DND-41 (cell line): Measurements from ENCODE around the gene COPS8.

Source experiments
- ATAC-seq: fragments of 200-7000 bp; cut with Tn5 transposase; 3 replicates; pipeline ENCODE4 v1.9.1; 2021; ENCODE audit warnings: low read depth; ENCODE audit not compliant: insufficient read depth
- DNase-seq: peaks from one replicate; pipeline ENCODE4 v3.0.0-alpha.2; 2020
- H2AFZ ChIP-seq: 2 replicates; pipeline ENCODE4 v1.6.0; 2012; ENCODE audit warnings: low read depth, low read length
- H3K27ac ChIP-seq: 2 replicates; pipeline ENCODE4 v1.5.1; 2012; ENCODE audit warnings: low read length, inconsistent platforms
- H3K27me3 ChIP-seq: fragments of 200-600 bp; sonication (generic); 2 replicates; pipeline ENCODE4 v1.6.0; 2012; ENCODE audit warnings: low read length, mild to moderate bottlenecking, inconsistent platforms; ENCODE audit not compliant: insufficient read depth, poor library complexity
- H3K36me3 ChIP-seq: 2 replicates; pipeline ENCODE4 v1.5.1; 2012; ENCODE audit warnings: low read length, inconsistent platforms; ENCODE audit not compliant: insufficient read depth
- H3K4me1 ChIP-seq: 2 replicates; pipeline ENCODE4 v1.5.1; 2012; ENCODE audit warnings: mild to moderate bottlenecking, low read length; ENCODE audit not compliant: insufficient read depth
- H3K4me2 ChIP-seq: 2 replicates; pipeline ENCODE4 v1.6.0; 2012; ENCODE audit warnings: mild to moderate bottlenecking, moderate library complexity, low read length, inconsistent platforms; ENCODE audit not compliant: insufficient read depth
- H3K4me3 ChIP-seq, 2 experiments: fragments of 200-600 bp in 1 of 2; shearing (Covaris generic) in 1 of 2; 2 replicates each; pipeline ENCODE4 v1.5.1; 2012 to 2016; ENCODE audit warnings: inconsistent platforms in 2 of 2, low read length in 2 of 2, mild to moderate bottlenecking in 2 of 2, low read depth in 1 of 2, moderate library complexity in 1 of 2
- H3K79me2 ChIP-seq: 2 replicates; pipeline ENCODE4 v1.6.0; 2012; ENCODE audit warnings: low read length, inconsistent platforms; ENCODE audit not compliant: insufficient read depth
- H3K9ac ChIP-seq: 2 replicates; pipeline ENCODE4 v1.6.0; 2012; ENCODE audit warnings: low read depth, mild to moderate bottlenecking, inconsistent platforms, low read length, moderate library complexity
- H3K9me3 ChIP-seq: 2 replicates; pipeline ENCODE4 v1.5.1; 2012; ENCODE audit warnings: low read length, moderate library complexity, mild to moderate bottlenecking, inconsistent platforms; ENCODE audit not compliant: insufficient read depth, severe bottlenecking
- H4K20me1 ChIP-seq: 2 replicates; pipeline ENCODE4 v1.6.0; 2012; ENCODE audit warnings: low read length; ENCODE audit not compliant: insufficient read depth
- EZH2 ChIP-seq: IDR thresholded peaks from 3 replicates; pipeline ENCODE4 v1.6.1; 2012; ENCODE audit warnings: borderline replicate concordance, low read depth, mild to moderate bottlenecking, moderate library complexity, low read length, inconsistent platforms; ENCODE audit not compliant: severe bottlenecking
- TF ChIP-seq, protein P1 (sequence below): IDR thresholded peaks from 2 replicates; pipeline ENCODE4 v1.5.1; 2012; ENCODE audit warnings: borderline replicate concordance, low read length, moderate library complexity, mild to moderate bottlenecking; ENCODE audit not compliant: poor library complexity, severe bottlenecking; ENCODE audit errors: extremely low read depth

The COPS8 gene

DNA sequence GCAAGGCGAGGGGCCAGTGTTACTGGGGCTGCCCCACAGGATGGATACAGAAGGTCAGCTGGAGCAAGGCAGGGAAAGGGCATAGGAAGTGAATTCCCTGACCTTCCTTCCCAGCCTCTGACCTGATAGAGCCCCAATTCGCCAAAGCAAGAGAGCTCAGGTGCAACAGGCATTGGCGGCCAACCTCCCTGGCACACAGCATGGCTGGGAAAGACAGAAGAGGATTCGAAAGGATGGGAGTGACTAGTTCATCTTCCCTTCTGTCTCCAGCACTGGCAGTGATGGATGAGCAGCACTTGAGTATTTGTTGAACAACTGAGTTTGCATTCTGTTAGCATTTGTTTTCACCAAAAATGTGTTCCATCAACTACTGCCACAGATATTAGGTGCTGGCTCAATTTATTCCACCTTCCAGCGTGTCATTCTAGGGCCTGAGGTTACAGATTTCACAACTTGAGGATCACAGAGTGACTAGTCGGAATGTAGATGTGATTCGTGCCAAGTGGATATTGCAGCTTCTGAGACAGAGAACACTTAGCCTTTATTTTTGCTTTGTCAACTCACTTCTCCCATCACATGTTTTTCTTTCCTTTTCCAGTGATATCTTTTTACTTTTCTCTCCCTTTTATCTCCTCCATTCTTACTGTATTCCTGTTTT lies 6.2 kb downstream of the COPS8 start:
- H3K27me3 ChIP-seq, result no peaks in the 10 kb centered on the region
- H3K27ac ChIP-seq, result no peak overlapping the region
- no peak overlapping the region for H3K4me3 ChIP-seq
- peaks cover 57% of the 10 kb centered on the region for H3K79me2 ChIP-seq
- ATAC-seq (no peak), DNase-seq (no peak)
- H3K9me3 ChIP-seq, result no peaks in the 10 kb centered on the region
- H3K36me3 ChIP-seq, result peaks cover 78% of the 10 kb centered on the region
- H3K4me1 ChIP-seq, result peaks cover 18% of the 10 kb centered on the region
- no peak overlapping the region for H3K4me2 ChIP-seq
- no peak for TF ChIP-seq EZH2
- TF ChIP-seq, protein P1, sequence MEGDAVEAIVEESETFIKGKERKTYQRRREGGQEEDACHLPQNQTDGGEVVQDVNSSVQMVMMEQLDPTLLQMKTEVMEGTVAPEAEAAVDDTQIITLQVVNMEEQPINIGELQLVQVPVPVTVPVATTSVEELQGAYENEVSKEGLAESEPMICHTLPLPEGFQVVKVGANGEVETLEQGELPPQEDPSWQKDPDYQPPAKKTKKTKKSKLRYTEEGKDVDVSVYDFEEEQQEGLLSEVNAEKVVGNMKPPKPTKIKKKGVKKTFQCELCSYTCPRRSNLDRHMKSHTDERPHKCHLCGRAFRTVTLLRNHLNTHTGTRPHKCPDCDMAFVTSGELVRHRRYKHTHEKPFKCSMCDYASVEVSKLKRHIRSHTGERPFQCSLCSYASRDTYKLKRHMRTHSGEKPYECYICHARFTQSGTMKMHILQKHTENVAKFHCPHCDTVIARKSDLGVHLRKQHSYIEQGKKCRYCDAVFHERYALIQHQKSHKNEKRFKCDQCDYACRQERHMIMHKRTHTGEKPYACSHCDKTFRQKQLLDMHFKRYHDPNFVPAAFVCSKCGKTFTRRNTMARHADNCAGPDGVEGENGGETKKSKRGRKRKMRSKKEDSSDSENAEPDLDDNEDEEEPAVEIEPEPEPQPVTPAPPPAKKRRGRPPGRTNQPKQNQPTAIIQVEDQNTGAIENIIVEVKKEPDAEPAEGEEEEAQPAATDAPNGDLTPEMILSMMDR, result no peak
- no peak overlapping the region for H2AFZ ChIP-seq
- H3K9ac ChIP-seq, result no peak overlapping the region
- H4K20me1 ChIP-seq, result peaks cover 27% of the 10 kb centered on the region; the same call in 1 of the 2 replicates

GRCh38 chr2:237092506-237092905 lies 6.8 kb downstream of the COPS8 start:
- Histone ChIP-seq H3K27me3 (no peaks in the 10 kb centered on the region), H3K4me1 (peaks cover 12% of the 10 kb centered on the region), H3K36me3 (peaks cover 83% of the 10 kb centered on the region), H2AFZ (no peak overlapping the region), H3K9me3 (no peaks in the 10 kb centered on the region), H3K27ac (no peak overlapping the region), H3K79me2 (peaks cover 51% of the 10 kb centered on the region), H3K4me3 (no peak overlapping the region), H3K4me2 (no peak overlapping the region), H3K9ac (no peak overlapping the region), H4K20me1 (peaks cover 27% of the 10 kb centered on the region; the same call in 1 of the 2 replicates)
- ATAC-seq, result no peak
- TF ChIP-seq EZH2, result no peak
- TF ChIP-seq, protein P1, result no peak
- DNase-seq, result no peak

GRCh38 chr2:237092920-237093781 lies 7.5 kb downstream of the COPS8 start:
- Histone ChIP-seq H3K4me2 (no peak overlapping the region), H3K27ac (no peak overlapping the region), H3K27me3 (no peaks in the 10 kb centered on the region), H3K9me3 (no peaks in the 10 kb centered on the region), H4K20me1 (peaks cover 27% of the 10 kb centered on the region; the same call in 1 of the 2 replicates), H3K4me3 (no peak overlapping the region), H3K9ac (no peak overlapping the region), H3K79me2 (peaks cover 44% of the 10 kb centered on the region), H3K4me1 (peaks cover 6% of the 10 kb centered on the region; the same call in 1 of the 2 replicates), H2AFZ (no peak overlapping the region), H3K36me3 (peaks cover 87% of the 10 kb centered on the region)
- TF ChIP-seq, protein P1, result no peak
- no peak for TF ChIP-seq EZH2
- ATAC-seq, result no peak
- no peak for DNase-seq
